HCT116 (cell line): ENCODE data around the gene GP2. TPM values are rescaled to one million over a fixed set of nuclear protein-coding genes. Genes with fewer than 3 reads are reported as not detected.
"Not testable (repeated sequence)": the region's sequence is repeated elsewhere in the genome, so short reads cannot be mapped to it uniquely, and the experiment has no call there.

Source experiments
- ATAC-seq: fragments of 200-7000 bp; cut with Tn5 transposase; 2 replicates; pipeline ENCODE4 v1.9.1; 2020; ENCODE audit warnings: mild to moderate bottlenecking, moderate library complexity
- BruUV-seq: library from RNA; stranded (reverse); fragments of 400-500 nt; replicated peaks from 2 replicates; lab custom pipeline; 2021; lab: Mats Ljungman, UMichigan
- CTCF ChIA-PET: fragments of 300-600 bp; sonication (Branson Sonifier 250); formaldehyde crosslinking; loops from one replicate; lab custom pipeline; 2021; ENCODE audit warnings: antibody characterized with exemption; lab: Charles Lee
- POLR2A ChIA-PET: fragments of 300-600, 350-600 bp; sonication (Branson Sonifier 250); formaldehyde crosslinking; loops from one replicate; lab custom pipeline; 2021; ENCODE audit warnings: antibody characterized with exemption; lab: Charles Lee
- RAD21 ChIA-PET, 2 experiments: fragments of 300-600 bp; sonication (Branson Sonifier 250); formaldehyde crosslinking; loops; one replicate each; lab custom pipeline; 2023; ENCODE audit warnings: low total read pairs in 2 of 2; ENCODE audit not compliant: uncharacterized antibody in 2 of 2, unreplicated experiment in 2 of 2, low non-redundant PET in 1 of 2; lab: Charles Lee
- DNase-seq: peaks from one replicate; pipeline ENCODE4 v3.0.0-alpha.2; 2010; ENCODE audit warnings: low read depth, low spot score
- H2AFZ ChIP-seq: fragments of 200-600 bp; shearing (Covaris generic), sonication (generic); 2 replicates; pipeline ENCODE4 v1.6.1; 2017; ENCODE audit warnings: low read depth, mixed run types, mixed read lengths, antibody characterized with exemption, low read length; ENCODE audit not compliant: poor library complexity, severe bottlenecking
- H3K27ac ChIP-seq: 2 replicates; pipeline ENCODE4 v1.5.1; 2012; ENCODE audit warnings: low read depth, low read length
- H3K27me3 ChIP-seq: fragments of 200-600 bp; sonication (generic); 2 replicates; pipeline ENCODE4 v1.6.1; 2016; ENCODE audit warnings: mixed run types, low read length, mixed read lengths; ENCODE audit not compliant: insufficient read depth
- H3K36me3 ChIP-seq, 2 experiments: fragments of 200-500 bp in 1 of 2; fragments of 200-600 bp in 1 of 2; sonication (Bioruptor generic) in 1 of 2; sonication (generic) in 1 of 2; 2 replicates each; pipeline versions ENCODE4 v1.5.1 to v1.6.1; 2014 to 2016; ENCODE audit warnings: low read length in 2 of 2, inconsistent platforms in 1 of 2, mixed read lengths in 1 of 2, mixed run types in 1 of 2; ENCODE audit not compliant: insufficient read depth in 2 of 2, control insufficient read depth in 1 of 2
- H3K4me1 ChIP-seq, 2 experiments: fragments of 200-600 bp in 1 of 2; sonication (generic) in 1 of 2; 2 replicates each; pipeline versions ENCODE4 v1.5.1 to v1.6.1; 2012 to 2017; ENCODE audit warnings: low read length in 2 of 2, inconsistent platforms in 1 of 2, mild to moderate bottlenecking in 1 of 2, mixed read lengths in 1 of 2, mixed run types in 1 of 2, moderate library complexity in 1 of 2; ENCODE audit not compliant: insufficient read depth in 2 of 2, control insufficient read depth in 1 of 2
- H3K4me2 ChIP-seq: fragments of 200-600 bp; sonication (generic); 2 replicates; pipeline ENCODE4 v1.6.1; 2017; ENCODE audit warnings: mixed run types, low read length, mixed read lengths
- H3K4me3 ChIP-seq, 2 experiments: fragments of 200-600 bp in 1 of 2; sonication (generic) in 1 of 2; replicated peaks in 1 of 2; 2 replicates each; pipeline ENCODE4 v1.5.1; 2011 to 2016; ENCODE audit warnings: low read length in 2 of 2, control low read depth in 1 of 2, low read depth in 1 of 2, mild to moderate bottlenecking in 1 of 2, mixed read lengths in 1 of 2, mixed run types in 1 of 2
- H3K79me2 ChIP-seq: fragments of 200-600 bp; sonication (generic); 2 replicates; pipeline ENCODE4 v1.6.1; 2017; ENCODE audit warnings: mild to moderate bottlenecking, mixed run types, low read length, moderate library complexity, mixed read lengths; ENCODE audit not compliant: insufficient read depth
- H3K9ac ChIP-seq: fragments of 200-600 bp; sonication (generic); 2 replicates; pipeline ENCODE4 v1.6.1; 2016; ENCODE audit warnings: low read length, mixed read lengths
- H3K9me2 ChIP-seq: fragments of 200-600 bp; sonication (generic), shearing (Covaris generic); 2 replicates; pipeline ENCODE4 v1.6.1; 2017; ENCODE audit warnings: mixed run types, mild to moderate bottlenecking, moderate library complexity; ENCODE audit not compliant: insufficient read depth
- H3K9me3 ChIP-seq, 2 experiments: fragments of 200-500 bp in 1 of 2; fragments of 200-600 bp in 1 of 2; sonication (Bioruptor generic) in 1 of 2; sonication (generic) in 1 of 2; 2 replicates each; pipeline ENCODE4 v1.6.1; 2014 to 2017; ENCODE audit warnings: low read length in 2 of 2, mixed read lengths in 2 of 2, inconsistent platforms in 1 of 2, low read depth in 1 of 2, mild to moderate bottlenecking in 1 of 2, mixed run types in 1 of 2, moderate library complexity in 1 of 2; ENCODE audit not compliant: control insufficient read depth in 1 of 2, insufficient read depth in 1 of 2
- H4K20me1 ChIP-seq: fragments of 200-600 bp; sonication (generic), shearing (Covaris generic); 2 replicates; pipeline ENCODE4 v1.6.1; 2017; ENCODE audit warnings: mixed run types, mild to moderate bottlenecking, moderate library complexity; ENCODE audit not compliant: insufficient read depth
- CEBPB ChIP-seq: IDR thresholded peaks from 2 replicates; pipeline ENCODE4 v1.6.1; 2012; ENCODE audit warnings: low read depth
- SP1 ChIP-seq: IDR thresholded peaks from 2 replicates; pipeline ENCODE4 v1.6.1; 2012; ENCODE audit warnings: low read depth
- TCF7L2 ChIP-seq: IDR thresholded peaks from 2 replicates; pipeline ENCODE4 v1.7.0; 2011; ENCODE audit warnings: borderline replicate concordance, inconsistent platforms; ENCODE audit not compliant: insufficient read depth, insufficient read length; ENCODE audit errors: extremely low read depth
- YY1 ChIP-seq: IDR thresholded peaks from 2 replicates; pipeline ENCODE4 v1.6.1; 2011; ENCODE audit warnings: low read length, low read depth, moderate library complexity, mild to moderate bottlenecking; ENCODE audit not compliant: insufficient replicate concordance; ENCODE audit errors: extremely low read depth
- ZNF274 ChIP-seq: fragments of 200-500 bp; sonication (Bioruptor generic); IDR thresholded peaks from 2 replicates; pipeline ENCODE4 v1.6.1; 2014; ENCODE audit warnings: mild to moderate bottlenecking, low read depth, low read length, inconsistent platforms
- intact Hi-C: fragments of 100-400 bp; cut with micrococcal nuclease; formaldehyde crosslinking; loops from 2 replicates; pipeline ENCODE4 v1.10.0; 2022
- total RNA-seq: library from RNA; stranded (reverse); gene quantifications from one replicate; pipeline ENCODE4 v1.2.1, GENCODE V29; 2021; ENCODE audit not compliant: unreplicated experiment
- TF ChIP-seq, protein P1 (sequence below): IDR thresholded peaks from 2 replicates; pipeline ENCODE4 v1.6.1; 2012
- TF ChIP-seq, protein P2 (sequence below): IDR thresholded peaks from 2 replicates; pipeline ENCODE4 v1.6.1; 2012
- TF ChIP-seq, protein P3 (sequence below), 3 experiments: fragments of 200-600 bp in 1 of 3; sonication (generic) in 1 of 3; IDR thresholded peaks in 2 of 3; conservative IDR thresholded peaks in 1 of 3; 2 replicates each; pipeline ENCODE4 v1.5.1; 2012 to 2017; ENCODE audit warnings: low read depth in 2 of 3, low read length in 2 of 3, antibody characterized with exemption in 1 of 3, borderline replicate concordance in 1 of 3, control low read depth in 1 of 3, mild to moderate bottlenecking in 1 of 3, mixed read lengths in 1 of 3, mixed run types in 1 of 3, moderate library complexity in 1 of 3; ENCODE audit not compliant: insufficient read depth in 1 of 3

GP2 gene
- total RNA-seq, 1 experiment from 2014 or later, result 8.7 TPM

DNA sequence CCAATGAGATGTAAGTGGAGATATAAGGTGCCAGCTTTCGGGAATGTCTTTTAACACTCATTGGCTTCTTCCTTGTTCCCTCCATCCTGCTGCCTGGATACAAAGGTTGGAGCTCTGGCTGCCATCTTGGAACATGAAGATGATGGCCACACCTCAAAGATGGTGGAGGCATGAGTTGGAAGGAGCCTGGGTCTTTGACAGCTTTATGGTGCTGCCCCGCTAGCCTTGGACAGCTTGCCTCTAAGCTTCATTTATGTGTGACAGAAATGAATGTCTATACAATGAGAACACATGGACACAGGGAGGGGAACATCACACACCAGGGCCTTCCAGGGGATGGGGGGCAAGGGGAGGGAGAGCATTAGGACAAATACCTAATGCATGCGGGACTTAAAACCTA is 13.6 kb downstream of the GP2 start:
- no peaks in the 10 kb centered on the region for H3K9me3 ChIP-seq
- no peaks in the 10 kb centered on the region for H4K20me1 ChIP-seq
- H3K9me2 ChIP-seq, result no peaks in the 10 kb centered on the region
- TF ChIP-seq CEBPB (no peak), ZNF274 (no peak), YY1 (no peak), SP1 (no peak), TCF7L2 (no peak)
- TF ChIP-seq, protein P1, sequence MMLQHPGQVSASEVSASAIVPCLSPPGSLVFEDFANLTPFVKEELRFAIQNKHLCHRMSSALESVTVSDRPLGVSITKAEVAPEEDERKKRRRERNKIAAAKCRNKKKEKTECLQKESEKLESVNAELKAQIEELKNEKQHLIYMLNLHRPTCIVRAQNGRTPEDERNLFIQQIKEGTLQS, result no peak
- TF ChIP-seq, protein P2, sequence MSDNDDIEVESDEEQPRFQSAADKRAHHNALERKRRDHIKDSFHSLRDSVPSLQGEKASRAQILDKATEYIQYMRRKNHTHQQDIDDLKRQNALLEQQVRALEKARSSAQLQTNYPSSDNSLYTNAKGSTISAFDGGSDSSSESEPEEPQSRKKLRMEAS, result no peak
- TF ChIP-seq, protein P3, sequence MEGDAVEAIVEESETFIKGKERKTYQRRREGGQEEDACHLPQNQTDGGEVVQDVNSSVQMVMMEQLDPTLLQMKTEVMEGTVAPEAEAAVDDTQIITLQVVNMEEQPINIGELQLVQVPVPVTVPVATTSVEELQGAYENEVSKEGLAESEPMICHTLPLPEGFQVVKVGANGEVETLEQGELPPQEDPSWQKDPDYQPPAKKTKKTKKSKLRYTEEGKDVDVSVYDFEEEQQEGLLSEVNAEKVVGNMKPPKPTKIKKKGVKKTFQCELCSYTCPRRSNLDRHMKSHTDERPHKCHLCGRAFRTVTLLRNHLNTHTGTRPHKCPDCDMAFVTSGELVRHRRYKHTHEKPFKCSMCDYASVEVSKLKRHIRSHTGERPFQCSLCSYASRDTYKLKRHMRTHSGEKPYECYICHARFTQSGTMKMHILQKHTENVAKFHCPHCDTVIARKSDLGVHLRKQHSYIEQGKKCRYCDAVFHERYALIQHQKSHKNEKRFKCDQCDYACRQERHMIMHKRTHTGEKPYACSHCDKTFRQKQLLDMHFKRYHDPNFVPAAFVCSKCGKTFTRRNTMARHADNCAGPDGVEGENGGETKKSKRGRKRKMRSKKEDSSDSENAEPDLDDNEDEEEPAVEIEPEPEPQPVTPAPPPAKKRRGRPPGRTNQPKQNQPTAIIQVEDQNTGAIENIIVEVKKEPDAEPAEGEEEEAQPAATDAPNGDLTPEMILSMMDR (IDR thresholded peaks at IDR 0.05 in 2 of 3, conservative IDR thresholded peaks at IDR 0.05 in 1 of 3; ENCODE audit: borderline replicate concordance in 1 of 3, insufficient read depth in 1 of 3, low read depth in 2 of 3, low read length in 2 of 3), result no peak
- ChIA-PET CTCF (no interaction called here), POLR2A (no interaction called here), RAD21 (no interaction called here)
- H3K27ac ChIP-seq, result no peak overlapping the region
- H3K4me3 ChIP-seq, result no peak overlapping the region
- no peaks in the 10 kb centered on the region for H3K4me1 ChIP-seq
- no peak overlapping the region for H3K4me2 ChIP-seq
- no peaks in the 10 kb centered on the region for H3K79me2 ChIP-seq
- H3K27me3 ChIP-seq, result peaks cover 38% of the 10 kb centered on the region
- intact Hi-C loops, result no loop called here
- no peak overlapping the region for H3K9ac ChIP-seq
- no peaks in the 10 kb centered on the region for H3K36me3 ChIP-seq
- no TSS peak for BruUV-seq
- no peak overlapping the region for H2AFZ ChIP-seq
- ATAC-seq (no peak), DNase-seq (no peak)

DNA sequence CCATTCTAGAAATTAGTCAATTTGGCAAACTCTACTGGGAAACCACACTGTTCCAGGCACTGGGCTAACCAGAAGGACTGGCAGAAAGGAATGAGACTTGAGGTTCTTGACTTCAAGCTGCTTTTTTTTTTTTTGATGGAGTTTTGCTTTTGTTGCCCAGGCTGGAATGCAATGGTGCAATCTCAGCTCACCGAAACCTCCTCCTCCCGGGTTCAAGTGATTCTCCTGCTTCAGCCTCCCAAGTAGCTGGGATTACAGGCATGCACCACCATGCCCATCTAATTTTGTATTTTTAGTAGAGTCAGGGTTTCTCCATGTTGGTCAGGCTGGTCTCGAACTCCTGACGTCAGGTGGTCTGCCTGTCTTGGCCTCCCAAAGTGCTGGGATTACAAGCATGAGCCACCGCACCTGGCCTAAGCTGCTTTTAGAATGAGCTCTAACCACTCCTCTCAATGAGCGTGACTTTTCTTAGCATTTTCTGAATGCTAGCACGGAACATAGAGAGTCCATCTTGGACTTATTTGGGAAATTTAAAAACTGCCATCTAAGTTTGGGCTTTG is 14.7 kb downstream of the GP2 start:
- ATAC-seq, result not testable (repeated sequence)

More for the DNA sequence above, 14.7 kb downstream of the GP2 start:
- H3K4me1 ChIP-seq, H3K79me2 ChIP-seq, H3K9ac ChIP-seq, H4K20me1 ChIP-seq, DNase-seq, H3K9me2 ChIP-seq, H3K27ac ChIP-seq, RAD21 ChIA-PET, H3K36me3 ChIP-seq, H3K9me3 ChIP-seq, H3K4me2 ChIP-seq, POLR2A ChIA-PET, H3K4me3 ChIP-seq, H2AFZ ChIP-seq, CTCF ChIA-PET, BruUV-seq, intact Hi-C loops: not testable (repeated sequence)
- H3K27me3 ChIP-seq, result peaks cover 27% of the 10 kb centered on the region
